Smooth muscle cell (in vitro differentiated cells): Measurements from ENCODE around the gene IER5L. TPM values are rescaled to one million over a fixed set of nuclear protein-coding genes. Genes with fewer than 3 reads are reported as not detected.

Experiments
- DNase-seq: peaks from one replicate; lab custom pipeline; 2025; ENCODE audit not compliant: unreplicated experiment; lab: John Stamatoyannopoulos, UW
- H2AFZ ChIP-seq: fragments of 200-600 bp; sonication (generic); 2 replicates; pipeline ENCODE4 v1.6.0; 2016; ENCODE audit warnings: antibody characterized with exemption, low read depth, mild to moderate bottlenecking
- H3F3A ChIP-seq: fragments of 200-600 bp; sonication (generic); 2 replicates; pipeline ENCODE4 v1.6.0; 2017; ENCODE audit warnings: antibody characterized with exemption, low read depth
- H3K27ac ChIP-seq: fragments of 200-600 bp; sonication (generic); 2 replicates; pipeline ENCODE4 v1.5.1; 2016; ENCODE audit warnings: low read depth, mild to moderate bottlenecking
- H3K27me3 ChIP-seq: fragments of 200-600 bp; sonication (generic); 2 replicates; pipeline ENCODE4 v1.6.1; 2016; ENCODE audit warnings: low read depth, mild to moderate bottlenecking
- H3K36me3 ChIP-seq: fragments of 200-600 bp; sonication (generic); 2 replicates; pipeline ENCODE4 v1.5.1; 2016; ENCODE audit warnings: low read depth
- H3K4me1 ChIP-seq: fragments of 200-600 bp; sonication (generic); 2 replicates; pipeline ENCODE4 v1.5.1; 2016; ENCODE audit warnings: low read depth
- H3K4me2 ChIP-seq: fragments of 200-600 bp; sonication (generic); 2 replicates; pipeline ENCODE4 v1.6.0; 2016; ENCODE audit warnings: mild to moderate bottlenecking
- H3K4me3 ChIP-seq: fragments of 200-600 bp; sonication (generic); 2 replicates; pipeline ENCODE4 v1.5.1; 2016; ENCODE audit warnings: mild to moderate bottlenecking
- H3K79me2 ChIP-seq: fragments of 200-600 bp; sonication (generic); 2 replicates; pipeline ENCODE4 v1.6.0; 2016; ENCODE audit warnings: low read depth, mild to moderate bottlenecking
- H3K9ac ChIP-seq: fragments of 200-600 bp; sonication (generic); 2 replicates; pipeline ENCODE4 v1.6.0; 2016; ENCODE audit warnings: low read depth
- H3K9me3 ChIP-seq: fragments of 200-600 bp; sonication (generic); replicated peaks from 2 replicates; pipeline ENCODE4 v1.5.1; 2016; ENCODE audit warnings: low read depth
- H4K20me1 ChIP-seq: fragments of 200-600 bp; sonication (generic); 2 replicates; pipeline ENCODE4 v1.6.0; 2016; ENCODE audit warnings: low read depth
- whole genome bisulfite sequencing: methylation state at CpG from one replicate; pipeline ENCODE4 v1.1.7; 2016; ENCODE audit warnings: low lambda C conversion rate; 5-methylcytosine and 5-hydroxymethylcytosine counted together
- polyA plus RNA-seq: library from polyadenylated mRNA; unstranded; fragments of >200 nt; fragmentation: Nextera tagmentation; extraction: Ambion mirVana; gene quantifications from 2 replicates; pipeline ENCODE4 v1.2.1, GENCODE V29; 2016
- total RNA-seq: library from RNA; depleted of rRNA; stranded (reverse); fragments of >200 nt; gene quantifications from 2 replicates; pipeline ENCODE4 v1.2.3, GENCODE V29; 2014
- TF ChIP-seq, protein P1 (sequence below): fragments of 200-600 bp; sonication (generic); IDR thresholded peaks from 2 replicates; pipeline ENCODE4 v1.5.1; 2017; ENCODE audit warnings: borderline replicate concordance, mild to moderate bottlenecking, antibody characterized with exemption; ENCODE audit not compliant: insufficient read depth, poor library complexity, severe bottlenecking

IER5L gene
- total and polyA plus RNA-seq, 2 experiments from 2014 or later: 28.3 to 31.7 TPM

DNA sequence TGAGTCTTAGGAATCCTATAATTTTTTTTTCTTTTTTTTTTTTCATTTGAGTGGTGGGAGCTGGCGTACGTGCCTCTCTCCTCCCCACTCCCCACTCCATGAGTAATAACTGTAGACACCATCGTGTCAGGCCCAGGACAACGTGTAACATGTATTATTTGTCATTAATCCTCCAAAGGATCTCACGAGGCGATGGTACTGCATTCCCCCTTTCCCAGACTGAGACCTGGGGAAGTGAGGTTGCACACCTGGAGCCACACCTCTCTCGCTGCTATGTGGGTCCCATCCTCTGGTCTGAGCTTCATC lies 6.1 kb upstream of the IER5L start:
- Histone ChIP-seq H3K4me2 (peak overlapping the region; percentile 15), H3K4me1 (peaks cover 17% of the 10 kb centered on the region), H3F3A (no peaks in the 10 kb centered on the region), H4K20me1 (no peaks in the 10 kb centered on the region), H2AFZ (no peak overlapping the region), H3K27ac (no peak overlapping the region), H3K27me3 (no peaks in the 10 kb centered on the region), H3K36me3 (no peaks in the 10 kb centered on the region), H3K79me2 (no peaks in the 10 kb centered on the region), H3K9me3 (no peaks in the 10 kb centered on the region), H3K9ac (no peak overlapping the region), H3K4me3 (no peak overlapping the region)
- DNase-seq: no peak
- TF ChIP-seq, protein P1, sequence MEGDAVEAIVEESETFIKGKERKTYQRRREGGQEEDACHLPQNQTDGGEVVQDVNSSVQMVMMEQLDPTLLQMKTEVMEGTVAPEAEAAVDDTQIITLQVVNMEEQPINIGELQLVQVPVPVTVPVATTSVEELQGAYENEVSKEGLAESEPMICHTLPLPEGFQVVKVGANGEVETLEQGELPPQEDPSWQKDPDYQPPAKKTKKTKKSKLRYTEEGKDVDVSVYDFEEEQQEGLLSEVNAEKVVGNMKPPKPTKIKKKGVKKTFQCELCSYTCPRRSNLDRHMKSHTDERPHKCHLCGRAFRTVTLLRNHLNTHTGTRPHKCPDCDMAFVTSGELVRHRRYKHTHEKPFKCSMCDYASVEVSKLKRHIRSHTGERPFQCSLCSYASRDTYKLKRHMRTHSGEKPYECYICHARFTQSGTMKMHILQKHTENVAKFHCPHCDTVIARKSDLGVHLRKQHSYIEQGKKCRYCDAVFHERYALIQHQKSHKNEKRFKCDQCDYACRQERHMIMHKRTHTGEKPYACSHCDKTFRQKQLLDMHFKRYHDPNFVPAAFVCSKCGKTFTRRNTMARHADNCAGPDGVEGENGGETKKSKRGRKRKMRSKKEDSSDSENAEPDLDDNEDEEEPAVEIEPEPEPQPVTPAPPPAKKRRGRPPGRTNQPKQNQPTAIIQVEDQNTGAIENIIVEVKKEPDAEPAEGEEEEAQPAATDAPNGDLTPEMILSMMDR: no peak
- 62% methylated on average over 7 of the region's 7 CpGs for WGBS

DNA sequence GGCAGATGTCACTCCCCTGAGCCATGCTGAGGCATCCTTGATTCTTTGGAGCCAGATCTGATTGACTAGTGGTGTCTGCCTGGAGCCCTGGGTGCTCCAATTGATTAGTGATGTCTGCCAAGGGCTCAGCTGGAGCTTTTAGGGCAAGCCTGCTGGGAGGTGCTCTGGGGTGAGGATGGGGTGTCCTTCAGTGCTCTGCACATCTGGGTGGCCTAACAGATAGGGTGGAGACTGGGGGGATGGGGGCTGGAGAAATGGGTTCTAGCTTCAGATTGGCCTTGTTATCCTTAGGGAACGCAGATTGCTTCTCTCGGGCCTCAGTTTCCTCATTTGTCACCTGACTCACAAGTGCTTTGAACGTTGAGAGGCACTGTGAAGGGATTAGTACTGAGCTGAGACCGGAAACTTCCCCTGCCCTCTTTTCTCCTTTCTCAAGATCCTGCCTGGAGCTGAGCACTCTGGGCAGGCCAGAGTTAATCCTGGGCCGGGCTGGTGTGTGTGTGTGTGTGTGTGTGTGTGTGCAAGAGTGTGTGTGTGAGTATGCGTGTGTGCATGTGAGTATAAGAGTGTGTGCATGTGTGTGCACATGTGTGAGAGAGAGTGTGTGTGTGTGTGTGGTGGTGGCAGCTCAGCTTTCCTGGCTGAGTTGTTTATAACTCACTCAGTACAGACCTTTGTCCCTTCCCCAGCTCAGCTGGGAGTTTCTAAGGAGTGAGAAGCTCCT lies 5.6 kb upstream of the IER5L start:
- Histone ChIP-seq H3K27ac (no peak overlapping the region), H3K36me3 (no peaks in the 10 kb centered on the region), H3K4me2 (peak overlapping the region; percentile 15), H3F3A (no peaks in the 10 kb centered on the region), H4K20me1 (peaks cover under 1% of the 10 kb centered on the region), H3K9me3 (no peaks in the 10 kb centered on the region), H3K4me3 (no peak overlapping the region), H2AFZ (no peak overlapping the region), H3K9ac (no peak overlapping the region), H3K79me2 (no peaks in the 10 kb centered on the region), H3K27me3 (no peaks in the 10 kb centered on the region), H3K4me1 (peaks cover 20% of the 10 kb centered on the region)
- 51% methylated on average over 6 of the region's 6 CpGs for WGBS
- TF ChIP-seq, protein P1: no peak
- no peak for DNase-seq

DNA sequence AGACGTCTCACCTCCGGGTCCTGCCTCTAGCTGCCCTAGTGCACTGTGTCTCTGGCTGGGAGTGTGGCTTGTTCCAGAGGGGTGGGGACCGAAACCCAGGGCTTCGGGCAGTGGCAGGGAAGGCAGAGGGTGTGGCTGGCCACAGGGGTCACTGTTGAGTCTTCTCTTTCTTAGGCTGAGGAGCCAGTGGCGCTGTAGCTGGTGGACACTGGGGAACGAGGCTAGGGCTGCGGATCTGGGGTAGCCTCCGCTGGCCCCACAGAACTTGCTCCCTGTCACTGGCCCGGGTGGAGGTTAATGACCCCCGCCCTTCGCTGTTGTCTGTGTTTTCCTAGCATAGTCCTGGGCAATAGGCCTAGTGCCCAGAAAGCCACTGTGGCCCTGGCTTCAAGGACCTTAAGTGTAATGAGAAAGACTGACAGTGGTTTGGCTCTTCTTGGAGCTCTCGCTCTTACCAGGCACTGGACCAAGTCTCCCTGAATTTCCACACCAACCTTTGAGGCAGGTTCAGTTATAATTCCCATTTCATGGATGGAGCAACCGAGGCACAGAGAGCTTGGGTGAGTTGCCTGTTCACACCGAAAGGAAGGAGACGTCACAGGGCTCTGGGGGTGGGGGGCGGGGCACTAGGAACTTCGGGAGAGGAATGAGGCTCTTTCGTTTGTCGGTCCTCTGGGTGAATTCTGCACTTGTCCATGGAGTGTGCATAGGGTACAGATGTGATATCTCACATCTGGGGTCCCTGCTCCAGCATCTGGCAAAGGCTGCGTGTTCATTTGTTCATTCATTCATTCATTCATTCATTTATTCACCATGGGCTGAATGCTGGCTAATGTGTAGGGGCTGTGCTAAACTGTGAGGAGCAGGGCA lies 4.8 kb upstream of the IER5L start:
- peaks cover 5% of the 10 kb centered on the region for H4K20me1 ChIP-seq
- peaks cover 20% of the 10 kb centered on the region for H3K4me1 ChIP-seq
- TF ChIP-seq, protein P1: peak; percentile 37
- H3K9me3 ChIP-seq: no peaks in the 10 kb centered on the region
- H3K4me2 ChIP-seq: no peak overlapping the region
- no peak overlapping the region for H2AFZ ChIP-seq
- H3K27me3 ChIP-seq: no peaks in the 10 kb centered on the region
- H3F3A ChIP-seq: no peaks in the 10 kb centered on the region
- no peaks in the 10 kb centered on the region for H3K79me2 ChIP-seq
- 54% methylated on average over 20 of the region's 20 CpGs for WGBS
- no peak overlapping the region for H3K4me3 ChIP-seq
- H3K9ac ChIP-seq: no peak overlapping the region
- no peak for DNase-seq
- no peaks in the 10 kb centered on the region for H3K36me3 ChIP-seq
- H3K27ac ChIP-seq: no peak overlapping the region
